ENCODE data around the gene STEAP1B.
"Not testable (repeated sequence)": the region's sequence is repeated elsewhere in the genome, so short reads cannot be mapped to it uniquely, and the experiment has no call there.

The STEAP1B gene

GRCh38 chr7:22499888-22500689 lies at the start of gene STEAP1B:
TSS of gene STEAP1B (minus strand) at chr7:22500188. CDS start at chr7:22494855, 5,333 bp downstream.
- in situ Hi-C loops (cut with HindIII; ENCODE audit: low pct_unique_long_range_greater_than_20kb, low sequenced_read_pairs): not testable (repeated sequence)
- DNase-seq (ENCODE audit: low read depth in 1 of 2, low spot score in 1 of 2): peak; percentile 64 to 91

DNA sequence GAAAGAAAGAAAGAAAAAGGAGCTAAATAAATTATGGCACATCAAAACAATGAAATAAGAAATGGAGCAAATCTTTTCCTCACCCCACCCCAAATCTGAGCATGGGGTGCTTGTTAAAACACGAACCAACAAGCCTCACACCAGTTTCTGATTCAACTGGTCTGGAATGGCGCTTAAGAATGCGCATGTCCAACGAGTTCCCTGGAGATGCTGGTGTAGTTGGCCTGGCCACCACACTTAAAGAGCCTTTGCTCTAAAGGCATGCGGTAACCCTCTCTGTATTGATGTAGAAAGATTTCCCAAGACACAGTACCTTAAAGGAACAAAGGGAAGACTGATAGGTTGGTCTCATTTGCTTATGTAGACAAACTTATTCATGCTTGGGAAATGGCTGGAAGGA lies 49.1 kb upstream of the STEAP1B start:
- TF ChIP-seq JUND (IDR thresholded peaks at IDR 0.05; ENCODE audit: low read depth): no peak
- peak in 1 of 2 experiments; percentile 35 for DNase-seq (ENCODE audit: low read depth in 1 of 2, low spot score in 1 of 2)
- in situ Hi-C loops (cut with HindIII; ENCODE audit: low pct_unique_long_range_greater_than_20kb, low sequenced_read_pairs): no loop called here

DNA sequence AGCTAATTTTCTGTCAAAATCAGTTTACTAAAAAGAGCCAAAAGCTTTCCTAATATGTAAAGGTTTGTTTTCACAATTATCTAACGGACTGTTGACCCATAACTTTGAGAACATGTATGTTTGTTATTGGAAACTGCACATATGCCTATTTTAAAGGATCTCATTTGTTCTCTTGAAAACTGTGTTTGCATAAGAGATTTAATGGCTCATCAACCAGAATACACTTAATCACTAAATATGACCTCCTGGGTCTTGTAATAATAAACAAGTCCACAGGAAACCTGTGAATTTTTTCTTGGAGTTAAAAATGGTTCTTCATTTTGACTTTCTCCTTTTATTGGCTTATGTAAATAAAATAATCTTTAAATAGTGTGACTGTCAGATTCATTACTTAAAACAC lies 48.3 kb upstream of the STEAP1B start:
- in situ Hi-C loops (cut with HindIII; ENCODE audit: low pct_unique_long_range_greater_than_20kb, low sequenced_read_pairs): no loop called here
- no peak for TF ChIP-seq JUND (IDR thresholded peaks at IDR 0.05; ENCODE audit: low read depth)
- DNase-seq (ENCODE audit: low read depth in 1 of 2, low spot score in 1 of 2): no peak

DNA sequence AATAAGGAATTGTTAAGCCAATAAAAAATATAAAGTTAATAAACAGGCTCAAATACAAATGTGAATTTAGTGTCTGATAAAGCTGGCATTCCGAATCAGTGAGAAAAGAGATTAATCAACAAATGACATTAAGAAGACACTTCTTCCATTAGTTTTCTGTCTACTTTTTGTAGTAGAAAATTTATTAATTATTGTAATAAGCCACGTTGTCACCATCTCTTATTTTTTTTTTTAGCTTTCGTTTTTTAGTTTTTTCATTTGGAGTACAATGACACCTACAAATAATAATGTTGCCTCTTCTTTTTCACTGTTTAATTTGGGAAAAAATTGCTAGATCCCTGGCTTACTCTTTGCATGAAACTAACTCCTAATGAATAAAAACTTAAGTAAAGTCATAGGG lies 46.8 kb upstream of the STEAP1B start:
- in situ Hi-C loops (cut with HindIII; ENCODE audit: low pct_unique_long_range_greater_than_20kb, low sequenced_read_pairs): no loop called here
- DNase-seq (ENCODE audit: low read depth in 1 of 2, low spot score in 1 of 2): no peak
- TF ChIP-seq JUND (IDR thresholded peaks at IDR 0.05; ENCODE audit: low read depth): no peak

GRCh38 chr7:22545529-22545928 lies 45.5 kb upstream of the STEAP1B start:
- DNase-seq (ENCODE audit: low read depth in 1 of 2, low spot score in 1 of 2): no peak
- in situ Hi-C loops (cut with HindIII; ENCODE audit: low pct_unique_long_range_greater_than_20kb, low sequenced_read_pairs): no loop called here
- TF ChIP-seq JUND (IDR thresholded peaks at IDR 0.05; ENCODE audit: low read depth): no peak

GRCh38 chr7:22544245-22544644 lies 44.3 kb upstream of the STEAP1B start:
- TF ChIP-seq JUND (IDR thresholded peaks at IDR 0.05; ENCODE audit: low read depth): no peak
- in situ Hi-C loops (cut with HindIII; ENCODE audit: low pct_unique_long_range_greater_than_20kb, low sequenced_read_pairs): no loop called here
- no peak for DNase-seq (ENCODE audit: low read depth in 1 of 2, low spot score in 1 of 2)

DNA sequence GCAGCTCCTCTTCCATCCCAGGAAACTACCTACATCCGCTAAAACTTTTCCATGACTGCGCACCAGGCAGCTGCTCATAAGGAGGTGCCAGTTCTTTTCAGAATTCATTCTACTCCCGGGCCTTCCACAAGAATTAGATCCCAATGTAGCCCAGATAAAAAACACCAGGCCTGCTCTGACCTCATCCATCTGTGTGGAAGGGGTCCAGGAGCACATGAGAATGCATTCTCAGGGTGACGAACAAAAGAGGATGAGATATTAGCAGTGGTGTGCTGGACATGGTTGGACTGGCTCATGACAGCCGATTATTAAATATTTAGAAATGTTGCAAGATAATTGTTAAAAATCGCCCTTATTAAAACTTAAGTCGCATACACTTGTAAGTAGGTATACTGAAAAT lies 43.2 kb upstream of the STEAP1B start:
- in situ Hi-C loops (cut with HindIII; ENCODE audit: low pct_unique_long_range_greater_than_20kb, low sequenced_read_pairs): no loop called here
- TF ChIP-seq JUND (IDR thresholded peaks at IDR 0.05; ENCODE audit: low read depth): no peak
- DNase-seq (ENCODE audit: low read depth in 1 of 2, low spot score in 1 of 2): no peak

DNA sequence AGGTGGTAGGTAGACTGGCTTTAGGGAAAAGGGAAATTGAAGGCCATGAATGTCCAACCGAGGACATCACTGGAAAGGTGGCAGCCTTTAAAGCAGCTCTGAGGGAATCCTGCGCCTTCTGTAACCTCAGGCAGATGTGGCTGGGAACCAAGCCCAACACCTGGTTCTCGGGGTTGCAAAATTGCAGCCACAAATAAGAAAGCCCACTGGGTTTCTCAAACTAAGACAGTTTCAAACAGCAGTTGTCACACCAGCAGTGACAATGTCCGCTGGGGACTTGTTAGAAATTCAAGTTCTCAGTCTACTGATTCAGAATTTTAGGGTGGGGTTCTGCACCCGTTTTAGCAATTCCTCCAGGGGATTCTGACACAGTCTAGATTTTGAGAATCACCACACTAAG lies 42.7 kb upstream of the STEAP1B start:
- TF ChIP-seq JUND (IDR thresholded peaks at IDR 0.05; ENCODE audit: low read depth): no peak
- in situ Hi-C loops (cut with HindIII; ENCODE audit: low pct_unique_long_range_greater_than_20kb, low sequenced_read_pairs): no loop called here

DNA sequence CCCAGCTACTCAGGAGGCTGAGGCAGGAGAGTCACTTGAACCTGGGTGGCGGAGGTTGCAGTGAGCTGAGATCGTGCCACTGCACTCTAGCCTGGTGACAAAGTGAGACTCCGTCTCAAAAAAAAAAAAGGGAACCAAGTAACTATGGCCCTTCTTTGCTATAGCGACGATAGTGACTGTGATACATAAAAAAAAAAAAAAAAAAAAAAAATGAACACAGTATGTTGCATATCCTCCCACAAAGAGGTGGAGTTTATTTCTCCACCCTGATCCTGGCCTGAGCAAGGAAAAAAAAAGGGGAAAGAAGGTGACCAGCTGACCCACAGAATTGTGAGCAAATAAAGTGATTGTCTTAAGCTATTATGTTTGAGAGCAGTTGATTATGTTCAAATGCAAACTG lies 42.3 kb upstream of the STEAP1B start:
- no peak for DNase-seq (ENCODE audit: low read depth in 1 of 2, low spot score in 1 of 2)
- TF ChIP-seq JUND (IDR thresholded peaks at IDR 0.05; ENCODE audit: low read depth): no peak
- in situ Hi-C loops (cut with HindIII; ENCODE audit: low pct_unique_long_range_greater_than_20kb, low sequenced_read_pairs): no loop called here

More for the DNA sequence above, 42.7 kb upstream of the STEAP1B start:
- no peak for DNase-seq (ENCODE audit: low read depth in 1 of 2, low spot score in 1 of 2)

GRCh38 chr7:22541789-22542188 lies 41.8 kb upstream of the STEAP1B start:
- no peak for TF ChIP-seq JUND (IDR thresholded peaks at IDR 0.05; ENCODE audit: low read depth)
- no peak for DNase-seq (ENCODE audit: low read depth in 1 of 2, low spot score in 1 of 2)
- in situ Hi-C loops (cut with HindIII; ENCODE audit: low pct_unique_long_range_greater_than_20kb, low sequenced_read_pairs): no loop called here

GRCh38 chr7:22528537-22528936 lies 28.5 kb upstream of the STEAP1B start:
- in situ Hi-C loops (cut with HindIII; ENCODE audit: low pct_unique_long_range_greater_than_20kb, low sequenced_read_pairs); DNase-seq (ENCODE audit: low read depth in 1 of 2, low spot score in 1 of 2): not testable (repeated sequence)

GRCh38 chr7:22524353-22524947 lies 24.5 kb upstream of the STEAP1B start:
- in situ Hi-C loops (cut with HindIII; ENCODE audit: low pct_unique_long_range_greater_than_20kb, low sequenced_read_pairs); DNase-seq (ENCODE audit: low read depth in 1 of 2, low spot score in 1 of 2): not testable (repeated sequence)

DNA sequence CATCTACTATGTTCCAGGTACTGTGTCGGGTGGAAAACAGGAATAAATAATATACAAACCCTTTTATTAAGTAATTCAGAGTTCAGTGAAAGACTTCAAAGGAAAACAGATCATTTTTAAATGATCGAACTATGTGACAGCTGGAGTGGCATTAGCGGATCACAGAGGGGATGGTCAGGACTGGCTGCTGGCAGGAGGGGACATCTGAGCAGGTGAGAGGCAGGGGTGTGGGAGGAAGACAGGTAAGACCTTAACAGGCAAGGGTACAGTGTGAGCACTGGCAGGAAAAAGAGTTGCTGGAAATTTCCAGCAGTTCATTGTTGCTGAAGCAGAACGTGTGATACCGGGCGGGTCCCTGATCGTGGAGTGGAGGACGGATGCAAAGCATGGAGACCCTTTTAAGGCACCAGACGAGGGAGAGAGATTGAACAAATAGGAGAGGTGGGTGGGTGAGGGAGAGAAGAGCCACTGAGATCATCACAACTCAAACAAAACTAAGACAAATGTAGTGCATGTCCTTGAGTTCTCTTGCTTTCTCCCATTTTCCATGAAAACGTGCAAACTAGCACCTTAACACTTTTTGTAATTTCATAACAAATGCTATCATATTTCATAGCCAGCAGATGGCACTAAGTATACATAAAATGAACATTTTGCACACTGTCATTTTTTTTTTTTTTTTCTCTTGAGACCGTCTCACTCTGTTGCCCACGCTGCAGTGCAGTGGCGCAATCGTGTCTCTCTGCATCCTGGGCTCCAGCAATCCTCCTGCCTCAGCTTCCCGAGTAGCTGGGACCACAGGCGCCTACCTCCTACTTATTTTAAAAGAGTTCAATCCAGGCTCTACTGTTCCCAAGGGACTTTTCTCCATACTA lies 23.7 kb upstream of the STEAP1B start:
- peak in 1 of 2 experiments; percentile 29 for DNase-seq (ENCODE audit: low read depth in 1 of 2, low spot score in 1 of 2)
- in situ Hi-C loops (cut with HindIII; ENCODE audit: low pct_unique_long_range_greater_than_20kb, low sequenced_read_pairs): not testable (repeated sequence)

GRCh38 chr7:22519560-22519959 lies 19.6 kb upstream of the STEAP1B start:
- in situ Hi-C loops (cut with HindIII; ENCODE audit: low pct_unique_long_range_greater_than_20kb, low sequenced_read_pairs); DNase-seq (ENCODE audit: low read depth in 1 of 2, low spot score in 1 of 2): not testable (repeated sequence)

GRCh38 chr7:22516950-22517349 lies 17.0 kb upstream of the STEAP1B start:
- in situ Hi-C loops (cut with HindIII; ENCODE audit: low pct_unique_long_range_greater_than_20kb, low sequenced_read_pairs): not testable (repeated sequence)

GRCh38 chr7:22514963-22515362 lies 15.0 kb upstream of the STEAP1B start:
- DNase-seq (ENCODE audit: low read depth in 1 of 2, low spot score in 1 of 2); in situ Hi-C loops (cut with HindIII; ENCODE audit: low pct_unique_long_range_greater_than_20kb, low sequenced_read_pairs): not testable (repeated sequence)

More at GRCh38 chr7:22516950-22517349, 17.0 kb upstream of the STEAP1B start:
- DNase-seq (ENCODE audit: low read depth in 1 of 2, low spot score in 1 of 2): not testable (repeated sequence)

GRCh38 chr7:22507320-22507719 lies 7.3 kb upstream of the STEAP1B start:
- in situ Hi-C loops (cut with HindIII; ENCODE audit: low pct_unique_long_range_greater_than_20kb, low sequenced_read_pairs); DNase-seq (ENCODE audit: low read depth in 1 of 2, low spot score in 1 of 2): not testable (repeated sequence)

Data from T47D (cell line).